ENCODE results near the gene PPP1R27.

- no peak for TF ChIP-seq TAF1 (IDR thresholded peaks at IDR 0.05; ENCODE audit: borderline replicate concordance, insufficient read depth, low read length)
- TF ChIP-seq POLR2AphosphoS5 (IDR thresholded peaks at IDR 0.05; ENCODE audit: low read depth, low read length) = no peak
- TF ChIP-seq SIN3A (IDR thresholded peaks at IDR 0.05; ENCODE audit: borderline replicate concordance, insufficient read depth, low read length) = no peak
- TF ChIP-seq REST (IDR thresholded peaks at IDR 0.05; ENCODE audit: insufficient read depth in 1 of 2, low read depth in 2 of 2, low read length in 2 of 2) = no peak
- TF ChIP-seq FOXP2 (optimal IDR thresholded peaks at IDR 0.05; ENCODE audit: borderline replicate concordance, extremely low read depth, extremely low read length, insufficient read depth) = no peak
Measured at GRCh38 chr17:81792675-81793615, 41.9 kb downstream of the PPP1R27 start.

All from PFSK-1 (cell line).